ENCODE results near the gene BDKRB2.

Gene BDKRB2

DNA sequence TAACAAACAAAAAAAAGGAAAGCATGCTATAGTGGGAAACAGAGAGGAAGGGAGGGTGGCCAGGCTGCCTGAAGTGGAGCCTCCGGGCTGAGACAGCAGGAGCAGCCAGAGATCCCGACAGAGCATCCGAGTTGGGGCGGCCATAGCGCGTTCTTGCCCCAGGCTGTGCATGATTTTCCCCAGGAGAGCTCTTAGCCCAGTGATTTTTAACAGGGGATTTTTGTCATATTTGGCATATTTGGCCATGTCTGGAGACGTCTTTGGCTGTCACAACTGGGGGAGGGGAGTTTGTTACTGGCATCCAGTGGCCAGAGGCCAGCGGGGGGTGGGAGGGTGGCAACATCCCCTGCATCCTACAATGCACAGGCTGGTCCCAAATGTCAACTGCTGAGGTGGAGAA is 74.9 kb downstream of the BDKRB2 start:
- DNase-seq (ENCODE audit: insufficient read length) = no peak
- no peak for FAIRE-seq
- TF ChIP-seq POLR2A (IDR thresholded peaks at IDR 0.05; ENCODE audit: low read depth, low read length) = no peak
- no peak for TF ChIP-seq TAF1 (IDR thresholded peaks at IDR 0.05; ENCODE audit: borderline replicate concordance, low read depth, low read length)
- no peak for TF ChIP-seq POLR2AphosphoS5 (IDR thresholded peaks at IDR 0.05; ENCODE audit: low read depth, low read length)

- FAIRE-seq = no peak
These were observed 75.5 kb downstream of the BDKRB2 start for GRCh38 chr14:96280104-96280503.

DNA sequence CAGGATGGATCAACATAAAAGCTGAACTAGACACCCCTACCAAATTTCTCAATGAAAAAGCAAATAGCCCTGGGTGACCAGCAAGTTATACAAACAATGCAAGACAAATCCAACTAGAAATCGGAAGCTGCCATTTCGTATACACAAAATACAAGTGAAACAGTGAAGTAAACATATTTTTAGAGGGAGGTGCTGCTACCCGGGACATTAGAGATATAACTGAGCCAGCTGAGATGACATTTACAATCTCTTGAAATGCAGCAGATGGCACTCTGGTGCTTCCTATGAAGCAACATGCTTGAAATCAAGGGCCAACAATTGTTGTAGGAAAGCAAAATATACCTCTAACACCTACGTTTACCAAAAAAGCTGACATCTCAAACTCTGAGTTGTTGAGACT is 76.8 kb downstream of the BDKRB2 start:
- DNase-seq (ENCODE audit: insufficient read length) (no peak), FAIRE-seq (no peak)
- TF ChIP-seq POLR2A (IDR thresholded peaks at IDR 0.05; ENCODE audit: low read depth, low read length) = no peak
- TF ChIP-seq TAF1 (IDR thresholded peaks at IDR 0.05; ENCODE audit: borderline replicate concordance, low read depth, low read length) = no peak
- no peak for TF ChIP-seq POLR2AphosphoS5 (IDR thresholded peaks at IDR 0.05; ENCODE audit: low read depth, low read length)

More at GRCh38 chr14:96280104-96280503, 75.5 kb downstream of the BDKRB2 start:
- TF ChIP-seq TAF1 (IDR thresholded peaks at IDR 0.05; ENCODE audit: borderline replicate concordance, low read depth, low read length) (no peak), POLR2A (IDR thresholded peaks at IDR 0.05; ENCODE audit: low read depth, low read length) (no peak), POLR2AphosphoS5 (IDR thresholded peaks at IDR 0.05; ENCODE audit: low read depth, low read length) (no peak)
- DNase-seq (ENCODE audit: insufficient read length) = no peak

- no peak for FAIRE-seq
- TF ChIP-seq POLR2A (IDR thresholded peaks at IDR 0.05; ENCODE audit: low read depth, low read length) (no peak), TAF1 (IDR thresholded peaks at IDR 0.05; ENCODE audit: borderline replicate concordance, low read depth, low read length) (no peak)
These were observed 79.4 kb downstream of the BDKRB2 start for GRCh38 chr14:96284008-96284407.

DNA sequence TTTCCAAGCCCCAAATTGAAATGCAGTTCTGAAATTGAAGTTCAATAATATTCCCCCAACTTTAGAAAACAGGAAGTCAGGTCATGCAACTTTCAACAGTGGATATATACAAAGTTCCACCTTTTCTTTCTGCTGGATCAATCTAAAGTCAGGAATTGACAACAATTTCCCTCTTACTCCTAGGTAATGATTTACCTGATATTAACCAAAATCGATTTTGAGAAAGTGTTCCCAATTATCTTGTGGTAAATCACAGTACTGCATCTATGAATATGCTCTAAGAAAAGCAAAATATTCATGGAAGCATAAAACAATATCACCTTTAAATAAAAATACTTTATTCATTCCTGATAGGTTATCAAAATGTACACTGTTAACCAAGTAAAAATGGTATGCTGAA is 79.8 kb downstream of the BDKRB2 start:
- TF ChIP-seq POLR2A (IDR thresholded peaks at IDR 0.05; ENCODE audit: low read depth, low read length) (no peak), POLR2AphosphoS5 (IDR thresholded peaks at IDR 0.05; ENCODE audit: low read depth, low read length) (no peak), TAF1 (IDR thresholded peaks at IDR 0.05; ENCODE audit: borderline replicate concordance, low read depth, low read length) (no peak)
- FAIRE-seq (no peak), DNase-seq (ENCODE audit: insufficient read length) (no peak)

More at GRCh38 chr14:96284008-96284407, 79.4 kb downstream of the BDKRB2 start:
- DNase-seq (ENCODE audit: insufficient read length) = no peak

- DNase-seq (ENCODE audit: insufficient read length) = no peak
- FAIRE-seq = no peak
- TF ChIP-seq POLR2A (IDR thresholded peaks at IDR 0.05; ENCODE audit: low read depth, low read length) (no peak), POLR2AphosphoS5 (IDR thresholded peaks at IDR 0.05; ENCODE audit: low read depth, low read length) (no peak), TAF1 (IDR thresholded peaks at IDR 0.05; ENCODE audit: borderline replicate concordance, low read depth, low read length) (no peak)
These were observed 81.0 kb downstream of the BDKRB2 start for GRCh38 chr14:96285667-96286066.

DNA sequence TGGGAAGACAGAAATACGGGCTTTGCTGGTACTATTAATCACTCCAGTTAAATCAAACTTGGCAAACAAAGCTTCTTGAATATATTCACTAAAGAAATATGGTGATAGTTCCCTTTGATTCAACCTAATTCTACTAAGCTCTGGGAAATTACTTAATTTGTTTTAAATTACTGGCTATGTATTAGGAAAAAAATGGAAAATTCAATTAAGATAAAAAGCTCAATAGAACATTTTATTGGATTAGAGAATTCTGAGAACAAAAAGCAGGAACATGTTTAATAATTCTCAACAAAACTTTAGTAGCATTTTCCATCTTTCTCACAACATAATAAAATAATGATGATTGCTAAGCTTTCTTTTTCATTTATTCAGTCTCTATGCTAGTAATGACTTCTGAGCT is 81.6 kb downstream of the BDKRB2 start:
- FAIRE-seq = no peak
- TF ChIP-seq POLR2AphosphoS5 (IDR thresholded peaks at IDR 0.05; ENCODE audit: low read depth, low read length) = no peak
- no peak for TF ChIP-seq POLR2A (IDR thresholded peaks at IDR 0.05; ENCODE audit: low read depth, low read length)
- TF ChIP-seq TAF1 (IDR thresholded peaks at IDR 0.05; ENCODE audit: borderline replicate concordance, low read depth, low read length) = no peak
- no peak for DNase-seq (ENCODE audit: insufficient read length)

GRCh38 chr14:96287856-96288255 is 83.2 kb downstream of the BDKRB2 start:
- TF ChIP-seq POLR2A (IDR thresholded peaks at IDR 0.05; ENCODE audit: low read depth, low read length) (no peak), POLR2AphosphoS5 (IDR thresholded peaks at IDR 0.05; ENCODE audit: low read depth, low read length) (no peak), TAF1 (IDR thresholded peaks at IDR 0.05; ENCODE audit: borderline replicate concordance, low read depth, low read length) (no peak)
- DNase-seq (ENCODE audit: insufficient read length) (no peak), FAIRE-seq (no peak)

All from GM12892 (cell line).